K562 (cell line): ENCODE results near the gene MFSD12. TPM values are rescaled to one million over a fixed set of nuclear protein-coding genes. Genes with fewer than 3 reads are reported as not detected.

Experiments used
- ATF4 ChIP-seq: fragments of 450-650 bp; formaldehyde crosslinking; IDR thresholded peaks from 2 replicates; pipeline ENCODE4 v1.4.0; 2022; ENCODE audit warnings: mild to moderate bottlenecking, moderate library complexity
- CTCF ChIP-seq, 3 experiments: IDR thresholded peaks in 2 of 3; conservative IDR thresholded peaks in 1 of 3; 2 replicates each; pipeline ENCODE4 v1.5.1; 2011 to 2012; ENCODE audit warnings: low read length in 3 of 3, mild to moderate bottlenecking in 3 of 3, control low read depth in 2 of 3, improper control_type of control experiment in 1 of 3, inconsistent platforms in 1 of 3, low read depth in 1 of 3, mixed read lengths in 1 of 3, moderate library complexity in 1 of 3; ENCODE audit not compliant: insufficient read depth in 2 of 3
- MAFG ChIP-seq: fragments of 450-650 bp; conservative IDR thresholded peaks from 2 replicates; pipeline ENCODE4 v1.6.1; 2016; ENCODE audit warnings: missing genetic modification characterization, missing compliant biosample characterization
- RBFOX2 ChIP-seq: fragments of 200-400 bp; formaldehyde crosslinking; IDR thresholded peaks from 2 replicates; pipeline ENCODE4 v1.6.1; 2017; ENCODE audit warnings: low read depth, mild to moderate bottlenecking, low read length, moderate library complexity
- SNAPC5 ChIP-seq: fragments of 250-450 bp; sonication (Bioruptor Pico); IDR thresholded peaks from 2 replicates; pipeline ENCODE4 v1.8.0; 2021; ENCODE audit warnings: moderate library complexity, mild to moderate bottlenecking, inconsistent platforms
- polyA plus RNA-seq, 8 experiments: library from polyadenylated mRNA; depleted of rRNA in 4 of 8; stranded (reverse) in 5 of 8; unstranded in 3 of 8; fragments of >200 nt; fragmentation: Nextera tagmentation in 2 of 8; fragmentation: Illumina TruSeq in 1 of 8; extraction: Ambion mirVana in 2 of 8; extraction: Trizol in 1 of 8; gene quantifications; 2 replicates each; pipeline versions ENCODE4 v1.2.1 to v1.2.3, GENCODE V29; 2011 to 2014; ENCODE audit warnings: inconsistent platforms in 1 of 8, missing spikeins in 1 of 8
- total RNA-seq, 7 experiments: library from RNA; depleted of rRNA in 6 of 7; stranded (reverse); fragments of >200 nt in 6 of 7; fragmentation: Illumina TruSeq in 2 of 7; extraction: Trizol in 2 of 7; gene quantifications; 2 replicates each; pipeline versions ENCODE4 v1.2.1 to v1.2.3, GENCODE V29; 2011 to 2021; ENCODE audit warnings: low replicate concordance in 1 of 7
- TF ChIP-seq, protein P1 (sequence below): fragments of 450-650 bp; formaldehyde crosslinking; IDR thresholded peaks from 2 replicates; pipeline ENCODE4 v1.4.0; 2020; ENCODE audit warnings: mild to moderate bottlenecking, moderate library complexity
- TF ChIP-seq, protein P2 (sequence below): fragments of 250-450 bp; sonication (Bioruptor Pico); IDR thresholded peaks from 2 replicates; pipeline ENCODE4 v1.5.0; 2021; ENCODE audit warnings: mild to moderate bottlenecking, moderate library complexity

MFSD12 gene
- total and polyA plus RNA-seq, 9 of the 15 experiments (the other 6 are each of a cell fraction or from before 2014, with no cell fraction given): 0.69 to 112 (median 31.8) TPM

GRCh38 chr19:3547301-3547731 is 10.1 kb downstream of the MFSD12 start (continued):
- TF ChIP-seq CTCF (IDR thresholded peaks at IDR 0.05 in 2 of 3, conservative IDR thresholded peaks at IDR 0.05 in 1 of 3; ENCODE audit: insufficient read depth in 2 of 3, low read depth in 1 of 3, low read length in 3 of 3) (peak; percentile 46 to 69 (median 56); a peak in 4 of 6 replicates), MAFG (tag) (no peak), ATF4 (no peak), RBFOX2 (peak; percentile 45; the same call in 1 of the 2 replicates), SNAPC5 (no peak)
- TF ChIP-seq, protein P1, sequence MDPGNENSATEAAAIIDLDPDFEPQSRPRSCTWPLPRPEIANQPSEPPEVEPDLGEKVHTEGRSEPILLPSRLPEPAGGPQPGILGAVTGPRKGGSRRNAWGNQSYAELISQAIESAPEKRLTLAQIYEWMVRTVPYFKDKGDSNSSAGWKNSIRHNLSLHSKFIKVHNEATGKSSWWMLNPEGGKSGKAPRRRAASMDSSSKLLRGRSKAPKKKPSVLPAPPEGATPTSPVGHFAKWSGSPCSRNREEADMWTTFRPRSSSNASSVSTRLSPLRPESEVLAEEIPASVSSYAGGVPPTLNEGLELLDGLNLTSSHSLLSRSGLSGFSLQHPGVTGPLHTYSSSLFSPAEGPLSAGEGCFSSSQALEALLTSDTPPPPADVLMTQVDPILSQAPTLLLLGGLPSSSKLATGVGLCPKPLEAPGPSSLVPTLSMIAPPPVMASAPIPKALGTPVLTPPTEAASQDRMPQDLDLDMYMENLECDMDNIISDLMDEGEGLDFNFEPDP (CRISPR knock-in tag): no peak
- TF ChIP-seq, protein P2, sequence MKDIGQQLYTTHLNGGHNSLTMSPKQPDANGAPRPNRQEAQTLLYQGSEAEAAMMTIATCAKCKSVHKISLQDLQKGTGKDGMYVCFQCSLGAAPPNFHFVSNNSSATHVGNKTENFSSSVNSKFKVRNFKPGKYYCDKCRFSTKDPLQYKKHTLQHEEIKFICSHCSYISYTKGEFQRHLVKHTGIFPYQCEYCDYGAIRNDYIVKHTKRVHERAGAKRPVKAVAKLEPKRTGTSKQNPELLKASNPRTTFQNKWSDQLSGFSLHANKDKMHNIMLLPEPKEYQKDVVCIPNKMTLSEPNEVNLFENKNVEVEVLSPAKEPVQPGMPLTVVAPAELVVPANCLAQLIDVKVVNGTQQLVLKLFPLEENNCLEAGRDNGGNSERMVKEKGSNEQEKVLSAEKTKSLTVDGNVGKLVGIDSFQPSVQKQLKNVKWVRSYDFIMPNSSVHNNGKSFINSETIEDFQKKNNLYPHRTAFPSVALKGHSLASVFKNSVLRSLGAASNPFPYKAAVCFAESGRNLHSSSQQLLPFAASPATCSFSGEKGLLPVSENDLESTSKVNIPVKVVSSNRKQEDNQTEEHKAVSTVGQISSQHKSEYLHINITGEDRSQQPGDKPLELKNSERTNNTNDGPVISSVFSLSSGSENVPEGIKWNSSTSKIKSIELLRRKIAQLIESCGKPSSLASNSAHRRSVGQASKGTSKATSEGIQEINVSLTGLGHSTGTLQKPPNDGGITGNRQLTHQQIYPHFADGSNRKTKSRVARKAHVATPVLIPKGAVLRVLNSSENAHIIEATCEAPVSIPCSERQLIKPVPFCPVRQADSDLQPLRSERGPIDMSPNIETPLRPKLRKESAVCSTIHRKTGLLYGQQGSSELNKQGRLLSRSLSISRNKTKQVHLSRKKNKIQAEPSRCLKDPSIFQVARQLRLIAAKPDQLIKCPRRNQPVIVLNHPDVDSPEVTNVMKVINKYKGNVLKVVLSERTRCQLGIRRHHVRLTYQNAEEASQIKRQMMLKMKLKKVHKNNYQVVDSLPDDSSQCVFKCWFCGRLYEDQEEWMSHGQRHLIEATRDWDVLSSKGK (CRISPR knock-in tag): no peak
